Non-pigmented ciliary epithelial cell (primary cell): ENCODE results near the gene TADA2A.

Source experiments
- DNase-seq: peaks from one replicate; pipeline ENCODE4 v3.0.0-alpha.2; 2010; ENCODE audit warnings: low read depth

TADA2A gene

DNA sequence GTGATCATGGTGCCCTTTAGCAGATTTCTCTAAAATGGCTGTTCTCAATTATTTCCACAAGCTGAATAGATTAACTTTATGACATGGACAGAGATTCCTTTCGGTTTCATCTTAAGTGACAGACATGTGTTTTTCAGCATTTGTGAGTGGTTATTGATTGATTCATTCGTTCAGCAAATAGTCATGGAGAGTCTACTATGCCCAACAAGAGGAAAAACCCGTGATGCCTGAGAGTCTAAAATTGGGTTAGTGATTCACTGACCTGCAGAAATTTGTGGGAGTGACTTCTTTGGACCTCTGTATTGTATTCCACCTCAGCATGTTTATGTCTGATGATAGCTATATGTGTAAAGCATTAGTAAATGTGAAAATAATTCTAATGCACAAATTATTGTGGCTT lies 55.0 kb downstream of the TADA2A start:
- DNase-seq, result no peak

DNA sequence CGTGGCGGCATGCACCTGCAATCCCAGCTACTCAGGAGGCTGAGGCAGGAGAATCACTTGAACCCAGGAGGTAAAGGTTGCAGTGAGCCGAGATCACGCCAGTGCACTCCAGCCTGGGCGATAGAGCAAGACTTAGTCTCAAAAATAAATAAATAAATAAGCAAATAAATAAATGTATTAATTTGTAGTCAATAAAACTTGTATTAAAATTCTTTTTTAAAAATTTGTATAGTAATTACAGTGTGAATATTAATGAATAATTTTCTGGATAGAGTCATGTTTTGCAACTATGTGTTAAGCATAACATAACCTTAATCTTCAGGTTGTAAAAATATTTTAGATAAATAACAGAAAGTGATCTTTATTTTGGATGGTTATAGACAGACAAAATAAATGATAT lies 55.8 kb downstream of the TADA2A start:
- no peak for DNase-seq

DNA sequence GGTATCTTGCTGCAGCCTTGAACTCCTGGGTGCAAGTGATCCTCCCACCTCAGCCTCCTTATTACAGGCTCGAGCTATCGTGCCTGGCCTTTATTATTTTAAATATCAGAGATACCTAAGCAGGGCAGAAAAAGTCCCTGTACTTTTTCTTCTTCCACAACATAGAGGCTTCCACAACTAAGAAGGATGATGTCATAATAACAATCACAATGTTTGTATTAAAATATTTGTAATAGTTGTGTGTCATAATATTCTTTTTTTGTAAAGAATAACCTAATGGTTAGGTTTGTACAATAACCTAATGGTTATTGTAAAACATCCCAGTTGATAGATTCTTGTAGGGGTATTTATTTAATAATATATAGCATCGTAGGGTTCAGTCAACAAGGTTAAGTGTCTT lies 56.4 kb downstream of the TADA2A start:
- no peak for DNase-seq

GRCh38 chr17:37465069-37465616 lies 58.5 kb downstream of the TADA2A start:
- no peak for DNase-seq

GRCh38 chr17:37466471-37466870 lies 59.8 kb downstream of the TADA2A start:
- DNase-seq, result no peak

DNA sequence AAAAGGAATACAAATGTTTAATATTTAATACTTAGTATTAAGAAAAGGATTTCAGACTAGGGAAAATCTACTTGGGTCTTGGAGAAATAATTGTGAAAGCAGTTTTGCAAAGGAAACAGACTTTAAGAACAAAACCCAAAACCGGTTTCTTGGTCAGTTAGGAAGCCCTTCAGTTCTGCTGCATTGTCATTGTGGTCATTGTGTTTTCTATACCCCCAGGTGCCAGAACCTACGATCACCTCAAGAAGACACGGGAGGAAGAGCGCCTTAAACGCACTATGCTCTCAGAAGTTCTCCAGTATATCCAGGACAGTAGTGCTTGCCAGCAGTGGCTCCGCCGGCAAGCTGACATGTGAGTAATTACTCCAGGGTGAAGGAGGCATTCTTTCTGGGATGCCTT lies 63.5 kb downstream of the TADA2A start:
- DNase-seq, result no peak

- DNase-seq, result no peak
These were observed 69.2 kb downstream of the TADA2A start for GRCh38 chr17:37475731-37476420.

DNA sequence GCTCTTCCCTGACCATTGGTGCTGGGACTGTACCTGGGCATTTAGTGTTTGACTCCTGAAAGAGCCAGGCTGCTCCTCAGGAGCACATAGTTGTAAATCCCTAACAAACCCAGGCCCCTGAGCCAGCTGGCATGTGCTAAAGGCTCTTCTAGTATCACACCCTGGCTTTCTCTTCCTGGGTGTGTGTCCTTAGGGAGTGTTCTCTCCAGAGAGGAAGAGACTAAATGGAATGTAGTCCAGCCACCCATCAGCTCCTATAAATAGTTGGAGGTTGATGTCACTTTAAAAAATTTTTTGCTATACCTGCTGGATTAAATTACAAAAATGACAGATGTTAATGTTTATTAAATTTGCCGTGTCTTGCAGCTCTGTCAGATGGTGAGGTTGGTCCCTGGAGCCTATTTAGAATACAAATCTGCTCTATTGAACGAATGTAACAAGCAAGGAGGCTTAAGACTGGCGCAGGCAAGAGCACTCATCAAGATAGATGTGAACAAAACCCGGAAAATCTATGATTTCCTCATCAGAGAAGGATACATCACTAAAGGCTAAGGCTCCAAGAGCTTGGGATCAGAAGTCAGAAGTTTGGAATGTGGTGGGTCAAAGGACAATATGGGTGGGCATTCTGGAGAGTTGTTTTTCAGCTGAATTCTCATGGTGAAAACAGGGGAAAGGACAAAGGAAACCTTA lies 69.9 kb downstream of the TADA2A start:
- DNase-seq, result no peak

GRCh38 chr17:37478187-37478586 lies 71.5 kb downstream of the TADA2A start:
- DNase-seq, result no peak

DNA sequence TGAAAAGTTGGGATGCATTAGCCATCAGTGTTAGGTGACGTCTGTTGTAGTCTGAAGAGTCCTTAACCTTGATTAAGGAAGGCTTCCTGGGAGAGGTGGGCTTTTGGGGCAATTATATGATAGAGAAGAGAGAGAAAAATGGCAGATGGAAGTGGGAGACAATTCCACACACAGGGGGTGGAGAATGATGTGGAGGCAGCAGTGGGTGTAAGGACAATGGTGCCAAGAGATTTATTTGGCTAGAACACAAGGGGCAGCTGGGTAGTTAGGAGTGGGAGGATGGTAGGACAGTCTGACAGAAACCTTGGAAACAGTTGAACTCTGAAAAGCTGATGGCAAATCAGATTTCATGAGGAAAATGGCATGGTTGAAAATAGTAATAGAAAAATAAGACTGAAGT lies 72.3 kb downstream of the TADA2A start:
- no peak for DNase-seq

DNA sequence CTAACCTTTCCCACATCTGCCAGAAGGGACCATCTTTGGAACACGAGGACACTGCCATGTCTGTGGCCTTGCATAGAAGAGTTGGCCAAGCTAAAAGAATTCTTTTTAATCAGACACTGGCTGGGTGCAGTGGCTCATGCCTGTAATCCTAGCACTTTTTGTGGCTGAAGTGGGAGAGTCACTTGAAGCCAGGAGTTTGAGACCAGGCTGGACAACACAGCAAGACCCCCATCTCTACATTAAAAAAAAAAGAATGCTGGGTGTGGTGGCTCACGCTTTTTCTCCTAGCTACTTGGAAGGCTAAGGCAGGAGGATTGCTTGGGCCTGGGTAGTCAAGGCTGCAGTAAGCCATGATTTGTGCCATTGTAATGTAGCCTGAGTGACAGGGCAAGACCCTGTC lies 73.7 kb downstream of the TADA2A start:
- no peak for DNase-seq

GRCh38 chr17:37481001-37481665 lies 74.4 kb downstream of the TADA2A start:
- DNase-seq, result no peak

DNA sequence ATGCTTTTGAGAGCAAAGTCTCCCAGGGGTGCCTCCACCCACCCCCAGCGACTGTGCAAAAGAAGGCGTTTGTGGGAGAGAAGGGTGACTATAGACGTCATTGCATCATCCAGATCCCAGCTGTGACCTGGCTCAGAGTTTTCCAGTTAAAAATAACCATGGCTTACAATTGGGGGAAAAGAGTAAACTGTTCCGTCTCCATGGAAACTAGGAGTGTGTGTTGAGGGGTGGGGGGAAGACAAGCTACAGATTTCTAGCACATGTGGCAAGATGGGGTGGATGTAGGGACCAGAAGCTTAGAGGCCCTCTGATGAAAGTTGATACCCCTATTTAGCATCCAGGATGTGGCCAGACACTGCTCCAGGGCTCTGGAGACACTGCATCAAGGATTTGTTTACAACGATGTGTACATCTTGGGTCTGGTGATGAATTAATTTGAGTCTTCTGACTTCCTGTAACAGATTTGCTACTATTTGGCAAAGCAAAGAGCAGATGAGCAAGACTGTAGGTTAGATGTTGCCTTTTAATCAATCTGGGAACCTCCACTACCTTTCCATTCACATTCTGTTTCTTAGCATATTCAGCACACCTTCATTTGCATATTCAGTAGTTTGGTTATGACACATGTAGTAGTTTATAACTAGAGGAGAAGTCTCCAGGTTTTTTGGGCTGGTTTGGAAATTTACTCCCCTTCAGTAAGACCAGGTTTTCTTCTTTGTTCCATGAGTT lies 76.8 kb downstream of the TADA2A start:
- DNase-seq, result peak; percentile 55

DNA sequence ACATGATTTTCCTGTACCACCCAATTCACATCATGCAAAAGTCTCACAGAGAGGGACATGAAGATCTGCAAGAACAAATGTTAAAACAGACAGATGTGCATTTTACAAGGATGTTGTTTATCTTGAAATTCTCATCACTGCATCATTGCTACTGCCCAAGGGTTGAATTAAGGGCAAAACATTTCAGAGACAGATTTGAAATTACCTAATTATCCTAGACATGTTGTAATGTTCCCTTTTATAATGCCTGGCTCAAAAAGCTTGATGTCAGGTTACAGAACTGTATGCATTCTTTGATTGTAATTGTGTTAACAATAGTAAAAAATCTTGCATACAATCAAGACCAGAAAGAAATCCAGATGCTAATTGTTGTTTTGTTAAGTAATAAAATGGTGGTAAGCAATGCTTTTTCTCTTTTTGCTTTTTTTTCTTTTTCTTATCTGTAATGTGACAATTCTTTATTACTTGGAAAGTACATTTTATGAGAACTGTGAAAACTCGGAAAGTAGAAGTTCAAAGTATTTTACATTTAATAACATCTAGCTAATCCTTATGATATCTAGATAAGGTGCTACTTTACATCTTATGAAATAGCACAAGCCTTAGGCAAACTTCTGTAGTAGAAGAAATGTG lies 79.4 kb downstream of the TADA2A start:
- no peak for DNase-seq

DNA sequence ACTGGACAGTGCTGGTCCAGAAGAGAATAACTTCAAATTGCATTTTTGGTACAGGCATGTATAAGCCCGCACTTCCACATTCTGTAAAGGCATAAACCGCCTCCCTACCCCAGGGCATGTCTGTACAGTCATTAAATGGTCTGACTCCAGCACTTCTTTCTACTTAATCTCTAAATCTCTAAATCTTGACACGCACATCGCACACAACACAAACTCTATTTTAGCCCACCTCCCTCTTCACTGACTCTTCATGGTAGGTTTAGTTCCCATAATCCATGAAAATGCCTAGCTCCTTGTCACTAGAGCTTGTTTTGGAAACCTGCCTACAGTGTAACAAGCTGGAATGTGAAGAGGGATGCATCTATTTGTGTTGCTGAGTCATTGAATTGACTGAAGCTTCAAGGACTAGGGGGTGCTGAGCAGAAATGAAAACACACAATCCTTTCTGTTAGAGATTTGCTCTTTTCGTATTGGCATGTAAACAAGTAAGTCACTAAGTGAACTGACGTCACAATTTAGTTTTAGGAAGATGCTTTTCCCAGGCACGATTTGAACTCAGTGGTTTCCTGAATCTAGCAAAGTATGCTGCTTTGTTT lies 81.4 kb downstream of the TADA2A start:
- DNase-seq, result peak; percentile 94

GRCh38 chr17:37488607-37489196 lies 82.0 kb downstream of the TADA2A start:
- peak; percentile 88 for DNase-seq

- no peak for DNase-seq
These were observed 82.7 kb downstream of the TADA2A start, which contains the start of gene DUSP14 for GRCh38 chr17:37489197-37490001. DUSP14 (plus strand) TSS chr17:37489891; CDS start chr17:37512273, 22,382 bp downstream.

GRCh38 chr17:37490022-37490587 lies 83.4 kb downstream of the TADA2A start:
- no peak for DNase-seq
